HepG2 (cell line): ENCODE results near the gene ITGA2. TPM values are rescaled to one million over a fixed set of nuclear protein-coding genes. Genes with fewer than 3 reads are reported as not detected.

Experiments used
- ATAC-seq: fragments of 200-7000 bp; cut with Tn5 transposase; 3 replicates; pipeline ENCODE4 v1.9.1; 2020; ENCODE audit warnings: mild to moderate bottlenecking, moderate library complexity
- BruUV-seq: library from RNA; stranded (reverse); fragments of 400-500 nt; replicated peaks from 2 replicates; lab custom pipeline; 2021; lab: Mats Ljungman, UMichigan
- CTCF ChIA-PET: fragments of 300-600 bp; formaldehyde crosslinking; extraction: SDS; loops from one replicate; lab custom pipeline; 2021; ENCODE audit warnings: low total read pairs, inconsistent platforms, low intra/inter-chr PET ratio; lab: Yijun Ruan, JAX
- POLR2A ChIA-PET: fragments of 350-600 bp; sonication (Branson Sonifier 250); formaldehyde crosslinking; loops from one replicate; lab custom pipeline; 2020; ENCODE audit warnings: antibody characterized with exemption, inconsistent platforms; lab: Yijun Ruan, JAX
- DNase-seq: peaks from one replicate; pipeline ENCODE4 v3.0.0-alpha.2; 2015; ENCODE audit warnings: low spot score
- FAIRE-seq: peaks from 3 replicates; lab custom pipeline; 2011; peaks lifted over from hg19 to GRCh38; lab: Jason Lieb, UNC
- H2AFZ ChIP-seq: one replicate; pipeline ENCODE4 v1.6.1; 2011; ENCODE audit warnings: low read length, inconsistent platforms
- H3K27ac ChIP-seq: fragments of 300-600 bp; 3 replicates; pipeline ENCODE4 v1.8.0; 2011; ENCODE audit warnings: mixed run types, mild to moderate bottlenecking, mixed read lengths, low read length, inconsistent platforms; ENCODE audit not compliant: insufficient read depth; ENCODE audit errors: extremely low read length
- H3K27me3 ChIP-seq, 2 experiments: fragments of 200-600 bp in 1 of 2; 2 replicates in 1 of 2; 3 replicates in 1 of 2; pipeline versions ENCODE4 v1.6.0 to v1.8.0; 2011; ENCODE audit warnings: low read length in 2 of 2, mild to moderate bottlenecking in 2 of 2, moderate library complexity in 2 of 2, inconsistent platforms in 1 of 2; ENCODE audit not compliant: insufficient read depth in 2 of 2, control insufficient read depth in 1 of 2
- H3K36me3 ChIP-seq, 2 experiments: fragments of 200-600 bp in 1 of 2; replicated peaks in 1 of 2; 2 replicates in 1 of 2; 3 replicates in 1 of 2; pipeline versions ENCODE4 v1.5.1 to v1.8.0; 2011; ENCODE audit warnings: low read length in 2 of 2, inconsistent platforms in 1 of 2; ENCODE audit not compliant: insufficient read depth in 2 of 2, control insufficient read depth in 1 of 2
- H3K4me1 ChIP-seq: 2 replicates; pipeline ENCODE4 v1.5.1; 2012; ENCODE audit warnings: low read length, inconsistent platforms; ENCODE audit not compliant: insufficient read depth
- H3K4me2 ChIP-seq: 2 replicates; pipeline ENCODE4 v1.6.0; 2011; ENCODE audit warnings: low read depth, low read length, inconsistent platforms
- H3K4me3 ChIP-seq, 3 experiments: fragments of 200-600 bp in 1 of 3; sonication (generic), shearing (Covaris generic) in 1 of 3; replicated peaks in 1 of 3; 2 replicates each; pipeline ENCODE4 v1.5.1; 2011 to 2016; ENCODE audit warnings: low read length in 3 of 3, inconsistent platforms in 2 of 3, low read depth in 2 of 3, mild to moderate bottlenecking in 2 of 3, control low read depth in 1 of 3, mixed read lengths in 1 of 3; ENCODE audit not compliant: insufficient read depth in 1 of 3
- H3K79me2 ChIP-seq: one replicate; pipeline ENCODE4 v1.6.1; 2011; ENCODE audit warnings: low read length, inconsistent platforms; ENCODE audit not compliant: insufficient read depth
- H3K9ac ChIP-seq: 2 replicates; pipeline ENCODE4 v1.6.0; 2011; ENCODE audit warnings: mild to moderate bottlenecking, low read depth, low read length, inconsistent platforms; ENCODE audit not compliant: insufficient read depth
- H3K9me3 ChIP-seq: 2 replicates; pipeline ENCODE4 v1.5.1; 2012; ENCODE audit warnings: mild to moderate bottlenecking, low read length
- H4K20me1 ChIP-seq: 2 replicates; pipeline ENCODE4 v1.6.0; 2011; ENCODE audit warnings: inconsistent platforms, mild to moderate bottlenecking, low read length, moderate library complexity; ENCODE audit not compliant: insufficient read depth
- BHLHE40 ChIP-seq: IDR thresholded peaks from 2 replicates; pipeline ENCODE4 v1.6.1; 2011; ENCODE audit warnings: low read length, improper control_type of control experiment
- EED ChIP-seq: sonication (generic); formaldehyde crosslinking; IDR thresholded peaks from 2 replicates; pipeline ENCODE4 v1.5.0; 2020; ENCODE audit warnings: mild to moderate bottlenecking, missing genetic modification reagents
- HNF1B ChIP-seq: sonication (generic); formaldehyde crosslinking; IDR thresholded peaks from 2 replicates; pipeline ENCODE4 v1.5.1; 2020; ENCODE audit warnings: mild to moderate bottlenecking, moderate library complexity, missing genetic modification reagents
- REPIN1 ChIP-seq: sonication (generic); formaldehyde crosslinking; IDR thresholded peaks from 2 replicates; pipeline ENCODE4 v1.8.0; 2022; ENCODE audit warnings: missing genetic modification reagents, low read depth, mild to moderate bottlenecking, borderline replicate concordance
- YEATS2 ChIP-seq: sonication (generic); formaldehyde crosslinking; IDR thresholded peaks from 2 replicates; pipeline ENCODE4 v1.4.0; 2020; ENCODE audit warnings: missing genetic modification reagents, borderline replicate concordance
- ZFAT ChIP-seq: sonication (generic); formaldehyde crosslinking; conservative IDR thresholded peaks from 2 replicates; pipeline ENCODE4 v1.8.1; 2023; ENCODE audit warnings: missing genetic modification reagents, inconsistent platforms
- ZNF350 ChIP-seq: sonication (generic); formaldehyde crosslinking; IDR thresholded peaks from 2 replicates; pipeline ENCODE4 v1.4.0; 2020; ENCODE audit warnings: mild to moderate bottlenecking, low read depth, missing genetic modification reagents, borderline replicate concordance
- WGBS: methylation state at CpG from one replicate; pipeline ENCODE4 v1.1.6; 2017; ENCODE audit warnings: low lambda C conversion rate; 5-methylcytosine and 5-hydroxymethylcytosine counted together
- in situ Hi-C: cut with HindIII; loops from 2 replicates; pipeline ENCODE4 v1.10.0; 2017; ENCODE audit warnings: low pct_unique_long_range_greater_than_20kb; ENCODE audit not compliant: extremely low pct_ligation_motif_present
- intact Hi-C: fragments of 100-400 bp; cut with micrococcal nuclease; formaldehyde crosslinking; loops from one replicate; pipeline ENCODE4 v1.10.0; 2022; ENCODE audit not compliant: unreplicated experiment
- polyA plus RNA-seq, 8 experiments: library from polyadenylated mRNA; depleted of rRNA in 3 of 8; stranded (reverse) in 7 of 8; unstranded in 1 of 8; fragments of >200 nt; fragmentation: Illumina TruSeq in 4 of 8; extraction: Trizol in 4 of 8; gene quantifications; 2 replicates each; pipeline versions ENCODE4 v1.2.1 to v1.2.3, GENCODE V29; 2011 to 2016; ENCODE audit warnings: low read depth in 4 of 8, missing spikeins in 1 of 8, mixed read lengths in 1 of 8; ENCODE audit not compliant: insufficient read depth in 1 of 8
- total RNA-seq, 5 experiments: library from RNA; depleted of rRNA; stranded (reverse); fragments of >200 nt; fragmentation: Illumina TruSeq; extraction: Trizol; gene quantifications; 2 replicates each; pipeline ENCODE4 v1.2.3, GENCODE V29; 2016; ENCODE audit warnings: low read depth in 1 of 5
- TF ChIP-seq, protein P1 (sequence below): sonication (generic); formaldehyde crosslinking; IDR thresholded peaks from 2 replicates; pipeline ENCODE4 v1.4.0; 2020; ENCODE audit warnings: mild to moderate bottlenecking, missing genetic modification reagents
- TF ChIP-seq, protein P2 (sequence below): sonication (generic); formaldehyde crosslinking; IDR thresholded peaks from 2 replicates; pipeline ENCODE4 v1.8.0; 2023; ENCODE audit warnings: mild to moderate bottlenecking, missing genetic modification reagents
- TF ChIP-seq, protein P3 (sequence below): sonication (generic); formaldehyde crosslinking; IDR thresholded peaks from 2 replicates; pipeline ENCODE4 v1.5.0; 2020; ENCODE audit warnings: mild to moderate bottlenecking, missing genetic modification reagents, borderline replicate concordance

The ITGA2 gene
- total and polyA plus RNA-seq, 2 of the 13 experiments (the other 11 are each of a cell fraction or from before 2014, with no cell fraction given), result 15.8 to 58.3 TPM

DNA sequence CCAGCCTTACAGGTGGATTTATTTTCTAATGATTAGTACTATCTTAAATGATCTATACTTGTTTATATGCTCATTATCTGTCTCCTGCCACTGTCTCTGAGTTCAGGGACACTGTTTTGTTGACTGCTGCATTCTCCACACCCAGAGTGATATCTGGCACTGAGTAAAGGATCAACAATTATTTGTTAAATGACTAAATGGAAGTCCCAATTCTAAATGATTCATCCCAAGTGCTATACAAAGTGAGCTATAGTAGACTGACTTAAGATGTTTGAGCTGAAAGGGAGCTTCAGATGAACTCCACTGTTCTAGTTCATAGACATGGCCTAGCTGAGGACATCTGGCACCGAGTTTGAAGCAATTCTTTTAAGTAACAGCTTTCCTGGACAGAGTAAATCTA lies 40.5 kb downstream of the ITGA2 start:
- H3K9me3 ChIP-seq, result no peaks in the 10 kb centered on the region
- H3K4me3 ChIP-seq, result no peak overlapping the region
- ATAC-seq, result no peak
- ChIA-PET POLR2A (interaction anchor here (1.4 to 1.6 kb wide), 2 partner anchors 32 to 40 kb away, joined by 4 read pairs; partner anchors contain the start of gene ITGA2), CTCF (no interaction called here)
- no peak overlapping the region for H3K27ac ChIP-seq
- H2AFZ ChIP-seq, result no peak overlapping the region
- no peaks in the 10 kb centered on the region for H3K27me3 ChIP-seq
- peaks cover 12 to 41% of the 10 kb centered on the region in 2 experiments for H3K36me3 ChIP-seq
- intact Hi-C loops (loop anchor here (2.0 to 10.0 kb wide), 3 partner anchors 25 to 65 kb away; no protein-coding TSS in a partner anchor), in situ Hi-C loops (loop anchor here (10.0 kb wide), 1 partner anchor 75 kb away; no protein-coding TSS in a partner anchor)
- BruUV-seq, result no TSS peak
- DNase-seq, result no peak
- WGBS, result 100% methylated on average over 1 of the region's 1 CpG
- H3K4me2 ChIP-seq, result no peak overlapping the region
- H3K9ac ChIP-seq, result no peak overlapping the region
- H4K20me1 ChIP-seq, result no peaks in the 10 kb centered on the region
- no peak for FAIRE-seq
- H3K4me1 ChIP-seq, result peaks cover 86% of the 10 kb centered on the region
- H3K79me2 ChIP-seq, result peaks cover 35% of the 10 kb centered on the region
- TF ChIP-seq HNF1B (CRISPR knock-in tag), result no peak
- TF ChIP-seq REPIN1 (CRISPR knock-in tag), result no peak
- no peak for TF ChIP-seq BHLHE40
- TF ChIP-seq, protein P1, sequence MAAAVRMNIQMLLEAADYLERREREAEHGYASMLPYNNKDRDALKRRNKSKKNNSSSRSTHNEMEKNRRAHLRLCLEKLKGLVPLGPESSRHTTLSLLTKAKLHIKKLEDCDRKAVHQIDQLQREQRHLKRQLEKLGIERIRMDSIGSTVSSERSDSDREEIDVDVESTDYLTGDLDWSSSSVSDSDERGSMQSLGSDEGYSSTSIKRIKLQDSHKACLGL (CRISPR knock-in tag), result no peak
- TF ChIP-seq EED, result no peak
- TF ChIP-seq YEATS2 (CRISPR knock-in tag), result no peak
- TF ChIP-seq ZFAT (CRISPR knock-in tag), result no peak
- TF ChIP-seq, protein P2, sequence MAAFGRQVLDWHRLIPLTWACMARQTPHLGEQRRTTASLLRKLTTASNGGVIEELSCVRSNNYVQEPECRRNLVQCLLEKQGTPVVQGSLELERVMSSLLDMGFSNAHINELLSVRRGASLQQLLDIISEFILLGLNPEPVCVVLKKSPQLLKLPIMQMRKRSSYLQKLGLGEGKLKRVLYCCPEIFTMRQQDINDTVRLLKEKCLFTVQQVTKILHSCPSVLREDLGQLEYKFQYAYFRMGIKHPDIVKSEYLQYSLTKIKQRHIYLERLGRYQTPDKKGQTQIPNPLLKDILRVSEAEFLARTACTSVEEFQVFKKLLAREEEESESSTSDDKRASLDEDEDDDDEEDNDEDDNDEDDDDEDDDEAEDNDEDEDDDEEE (CRISPR knock-in tag), result no peak
- TF ChIP-seq, protein P3, sequence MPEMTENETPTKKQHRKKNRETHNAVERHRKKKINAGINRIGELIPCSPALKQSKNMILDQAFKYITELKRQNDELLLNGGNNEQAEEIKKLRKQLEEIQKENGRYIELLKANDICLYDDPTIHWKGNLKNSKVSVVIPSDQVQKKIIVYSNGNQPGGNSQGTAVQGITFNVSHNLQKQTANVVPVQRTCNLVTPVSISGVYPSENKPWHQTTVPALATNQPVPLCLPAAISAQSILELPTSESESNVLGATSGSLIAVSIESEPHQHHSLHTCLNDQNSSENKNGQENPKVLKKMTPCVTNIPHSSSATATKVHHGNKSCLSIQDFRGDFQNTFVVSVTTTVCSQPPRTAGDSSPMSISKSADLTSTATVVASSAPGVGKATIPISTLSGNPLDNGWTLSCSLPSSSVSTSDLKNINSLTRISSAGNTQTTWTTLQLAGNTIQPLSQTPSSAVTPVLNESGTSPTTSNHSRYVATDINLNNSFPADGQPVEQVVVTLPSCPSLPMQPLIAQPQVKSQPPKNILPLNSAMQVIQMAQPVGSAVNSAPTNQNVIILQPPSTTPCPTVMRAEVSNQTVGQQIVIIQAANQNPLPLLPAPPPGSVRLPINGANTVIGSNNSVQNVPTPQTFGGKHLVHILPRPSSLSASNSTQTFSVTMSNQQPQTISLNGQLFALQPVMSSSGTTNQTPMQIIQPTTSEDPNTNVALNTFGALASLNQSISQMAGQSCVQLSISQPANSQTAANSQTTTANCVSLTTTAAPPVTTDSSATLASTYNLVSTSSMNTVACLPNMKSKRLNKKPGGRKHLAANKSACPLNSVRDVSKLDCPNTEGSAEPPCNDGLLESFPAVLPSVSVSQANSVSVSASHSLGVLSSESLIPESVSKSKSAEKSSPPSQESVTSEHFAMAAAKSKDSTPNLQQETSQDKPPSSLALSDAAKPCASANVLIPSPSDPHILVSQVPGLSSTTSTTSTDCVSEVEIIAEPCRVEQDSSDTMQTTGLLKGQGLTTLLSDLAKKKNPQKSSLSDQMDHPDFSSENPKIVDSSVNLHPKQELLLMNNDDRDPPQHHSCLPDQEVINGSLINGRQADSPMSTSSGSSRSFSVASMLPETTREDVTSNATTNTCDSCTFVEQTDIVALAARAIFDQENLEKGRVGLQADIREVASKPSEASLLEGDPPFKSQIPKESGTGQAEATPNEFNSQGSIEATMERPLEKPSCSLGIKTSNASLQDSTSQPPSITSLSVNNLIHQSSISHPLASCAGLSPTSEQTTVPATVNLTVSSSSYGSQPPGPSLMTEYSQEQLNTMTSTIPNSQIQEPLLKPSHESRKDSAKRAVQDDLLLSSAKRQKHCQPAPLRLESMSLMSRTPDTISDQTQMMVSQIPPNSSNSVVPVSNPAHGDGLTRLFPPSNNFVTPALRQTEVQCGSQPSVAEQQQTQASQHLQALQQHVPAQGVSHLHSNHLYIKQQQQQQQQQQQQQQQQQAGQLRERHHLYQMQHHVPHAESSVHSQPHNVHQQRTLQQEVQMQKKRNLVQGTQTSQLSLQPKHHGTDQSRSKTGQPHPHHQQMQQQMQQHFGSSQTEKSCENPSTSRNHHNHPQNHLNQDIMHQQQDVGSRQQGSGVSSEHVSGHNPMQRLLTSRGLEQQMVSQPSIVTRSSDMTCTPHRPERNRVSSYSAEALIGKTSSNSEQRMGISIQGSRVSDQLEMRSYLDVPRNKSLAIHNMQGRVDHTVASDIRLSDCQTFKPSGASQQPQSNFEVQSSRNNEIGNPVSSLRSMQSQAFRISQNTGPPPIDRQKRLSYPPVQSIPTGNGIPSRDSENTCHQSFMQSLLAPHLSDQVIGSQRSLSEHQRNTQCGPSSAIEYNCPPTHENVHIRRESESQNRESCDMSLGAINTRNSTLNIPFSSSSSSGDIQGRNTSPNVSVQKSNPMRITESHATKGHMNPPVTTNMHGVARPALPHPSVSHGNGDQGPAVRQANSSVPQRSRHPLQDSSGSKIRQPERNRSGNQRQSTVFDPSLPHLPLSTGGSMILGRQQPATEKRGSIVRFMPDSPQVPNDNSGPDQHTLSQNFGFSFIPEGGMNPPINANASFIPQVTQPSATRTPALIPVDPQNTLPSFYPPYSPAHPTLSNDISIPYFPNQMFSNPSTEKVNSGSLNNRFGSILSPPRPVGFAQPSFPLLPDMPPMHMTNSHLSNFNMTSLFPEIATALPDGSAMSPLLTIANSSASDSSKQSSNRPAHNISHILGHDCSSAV (CRISPR knock-in tag), result no peak
- no peak for TF ChIP-seq ZNF350
